ENCODE data around the gene ACVR2B.

DNA sequence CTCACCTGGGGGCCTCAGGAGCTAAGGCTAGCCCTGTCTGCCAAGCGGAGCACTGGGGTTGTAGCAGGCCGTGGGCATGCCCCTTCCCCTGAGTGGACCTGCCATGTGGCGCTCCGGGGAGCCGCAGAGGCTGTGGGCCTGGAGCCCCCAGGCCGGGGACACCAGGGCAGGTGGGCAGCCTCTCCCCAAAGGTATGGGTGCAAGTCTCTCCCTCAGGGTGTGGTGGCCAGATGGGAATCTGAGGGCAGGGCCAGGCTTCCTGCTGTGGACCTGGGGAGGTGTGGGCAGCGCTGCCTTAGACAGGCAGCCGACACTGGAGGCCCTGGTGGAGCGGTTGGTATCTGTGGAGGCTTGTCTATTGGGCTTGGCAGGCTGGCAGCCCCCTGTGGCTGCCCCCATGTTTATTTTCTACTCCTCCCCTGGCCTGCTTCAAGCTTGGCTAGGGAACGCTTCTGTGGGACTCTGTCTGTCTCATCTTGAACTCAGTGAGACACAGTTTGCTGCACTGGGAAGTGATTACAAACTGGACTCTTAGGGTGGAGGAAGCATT, 5.9 kb downstream of the ACVR2B start:
- TF ChIP-seq, protein P1, sequence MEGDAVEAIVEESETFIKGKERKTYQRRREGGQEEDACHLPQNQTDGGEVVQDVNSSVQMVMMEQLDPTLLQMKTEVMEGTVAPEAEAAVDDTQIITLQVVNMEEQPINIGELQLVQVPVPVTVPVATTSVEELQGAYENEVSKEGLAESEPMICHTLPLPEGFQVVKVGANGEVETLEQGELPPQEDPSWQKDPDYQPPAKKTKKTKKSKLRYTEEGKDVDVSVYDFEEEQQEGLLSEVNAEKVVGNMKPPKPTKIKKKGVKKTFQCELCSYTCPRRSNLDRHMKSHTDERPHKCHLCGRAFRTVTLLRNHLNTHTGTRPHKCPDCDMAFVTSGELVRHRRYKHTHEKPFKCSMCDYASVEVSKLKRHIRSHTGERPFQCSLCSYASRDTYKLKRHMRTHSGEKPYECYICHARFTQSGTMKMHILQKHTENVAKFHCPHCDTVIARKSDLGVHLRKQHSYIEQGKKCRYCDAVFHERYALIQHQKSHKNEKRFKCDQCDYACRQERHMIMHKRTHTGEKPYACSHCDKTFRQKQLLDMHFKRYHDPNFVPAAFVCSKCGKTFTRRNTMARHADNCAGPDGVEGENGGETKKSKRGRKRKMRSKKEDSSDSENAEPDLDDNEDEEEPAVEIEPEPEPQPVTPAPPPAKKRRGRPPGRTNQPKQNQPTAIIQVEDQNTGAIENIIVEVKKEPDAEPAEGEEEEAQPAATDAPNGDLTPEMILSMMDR (conservative IDR thresholded peaks at IDR 0.05; ENCODE audit: low read depth in 2 of 2) = no peak
- TF ChIP-seq EZH2 (IDR thresholded peaks at IDR 0.05; ENCODE audit: low read depth, unreplicated experiment) (no peak), EZH2phosphoT487 (IDR thresholded peaks at IDR 0.05; ENCODE audit: unreplicated experiment) (no peak), NANOG (IDR thresholded peaks at IDR 0.05; ENCODE audit: borderline replicate concordance) (no peak), POLR2AphosphoS5 (IDR thresholded peaks at IDR 0.05; ENCODE audit: low read depth) (no peak)
